ENCODE results near the gene STK11. TPM values are rescaled to one million over a fixed set of nuclear protein-coding genes. Genes with fewer than 3 reads are reported as not detected.

STK11 gene
- total RNA-seq, 4 donors from 2014 or later = 52.2 to 95.7 (median 73.2) TPM

- H3K4me1 ChIP-seq = peaks cover 25 to 38% (median 33%) of the 10 kb centered on the region in 4 donors
Observed at GRCh38 chr19:1224047-1224825, 18.7 kb downstream of the STK11 start.

GRCh38 chr19:1224847-1225246 lies 19.3 kb downstream of the STK11 start:
- no peaks in the 10 kb centered on the region for H3K9me3 ChIP-seq
- TF ChIP-seq EP300 (IDR thresholded peaks at IDR 0.05) (no peak), POLR2AphosphoS5 (IDR thresholded peaks at IDR 0.05) (no peak), POLR2A (IDR thresholded peaks at IDR 0.05; ENCODE audit: low read depth) (no peak)
- TF ChIP-seq, protein P1, sequence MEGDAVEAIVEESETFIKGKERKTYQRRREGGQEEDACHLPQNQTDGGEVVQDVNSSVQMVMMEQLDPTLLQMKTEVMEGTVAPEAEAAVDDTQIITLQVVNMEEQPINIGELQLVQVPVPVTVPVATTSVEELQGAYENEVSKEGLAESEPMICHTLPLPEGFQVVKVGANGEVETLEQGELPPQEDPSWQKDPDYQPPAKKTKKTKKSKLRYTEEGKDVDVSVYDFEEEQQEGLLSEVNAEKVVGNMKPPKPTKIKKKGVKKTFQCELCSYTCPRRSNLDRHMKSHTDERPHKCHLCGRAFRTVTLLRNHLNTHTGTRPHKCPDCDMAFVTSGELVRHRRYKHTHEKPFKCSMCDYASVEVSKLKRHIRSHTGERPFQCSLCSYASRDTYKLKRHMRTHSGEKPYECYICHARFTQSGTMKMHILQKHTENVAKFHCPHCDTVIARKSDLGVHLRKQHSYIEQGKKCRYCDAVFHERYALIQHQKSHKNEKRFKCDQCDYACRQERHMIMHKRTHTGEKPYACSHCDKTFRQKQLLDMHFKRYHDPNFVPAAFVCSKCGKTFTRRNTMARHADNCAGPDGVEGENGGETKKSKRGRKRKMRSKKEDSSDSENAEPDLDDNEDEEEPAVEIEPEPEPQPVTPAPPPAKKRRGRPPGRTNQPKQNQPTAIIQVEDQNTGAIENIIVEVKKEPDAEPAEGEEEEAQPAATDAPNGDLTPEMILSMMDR (IDR thresholded peaks at IDR 0.05) = no peak
- WGBS = 93% methylated on average over 6 of the region's 16 CpGs
- peaks cover 23 to 34% (median 31%) of the 10 kb centered on the region in 4 donors for H3K4me1 ChIP-seq
- H3K36me3 ChIP-seq = peaks cover 30 to 88% (median 85%) of the 10 kb centered on the region in 4 donors
- H3K27ac ChIP-seq (replicated peaks in 1 of 4) = no peak overlapping the region
- no peak for DNase-seq (ENCODE audit: extremely low spot score)
- H3K4me3 ChIP-seq = no peak overlapping the region
- H3K27me3 ChIP-seq = no peaks in the 10 kb centered on the region
- intact Hi-C loops (cut with DNase I) = no loop called here

More at GRCh38 chr19:1224047-1224825, 18.7 kb downstream of the STK11 start:
- Histone ChIP-seq H3K36me3 (peaks cover 30 to 90% (median 88%) of the 10 kb centered on the region in 4 donors), H3K27me3 (no peaks in the 10 kb centered on the region), H3K9me3 (no peaks in the 10 kb centered on the region), H3K27ac (replicated peaks in 1 of 4) (no peak overlapping the region), H3K4me3 (no peak overlapping the region)
- no peak for TF ChIP-seq POLR2A (IDR thresholded peaks at IDR 0.05; ENCODE audit: low read depth)
- no peak for TF ChIP-seq EP300 (IDR thresholded peaks at IDR 0.05)
- TF ChIP-seq POLR2AphosphoS5 (IDR thresholded peaks at IDR 0.05) = no peak
- TF ChIP-seq, protein P1 (IDR thresholded peaks at IDR 0.05) = no peak
- intact Hi-C loops (cut with DNase I) = no loop called here
- WGBS = 97% methylated on average over 5 of the region's 16 CpGs
- no peak for DNase-seq (ENCODE audit: extremely low spot score)

DNA sequence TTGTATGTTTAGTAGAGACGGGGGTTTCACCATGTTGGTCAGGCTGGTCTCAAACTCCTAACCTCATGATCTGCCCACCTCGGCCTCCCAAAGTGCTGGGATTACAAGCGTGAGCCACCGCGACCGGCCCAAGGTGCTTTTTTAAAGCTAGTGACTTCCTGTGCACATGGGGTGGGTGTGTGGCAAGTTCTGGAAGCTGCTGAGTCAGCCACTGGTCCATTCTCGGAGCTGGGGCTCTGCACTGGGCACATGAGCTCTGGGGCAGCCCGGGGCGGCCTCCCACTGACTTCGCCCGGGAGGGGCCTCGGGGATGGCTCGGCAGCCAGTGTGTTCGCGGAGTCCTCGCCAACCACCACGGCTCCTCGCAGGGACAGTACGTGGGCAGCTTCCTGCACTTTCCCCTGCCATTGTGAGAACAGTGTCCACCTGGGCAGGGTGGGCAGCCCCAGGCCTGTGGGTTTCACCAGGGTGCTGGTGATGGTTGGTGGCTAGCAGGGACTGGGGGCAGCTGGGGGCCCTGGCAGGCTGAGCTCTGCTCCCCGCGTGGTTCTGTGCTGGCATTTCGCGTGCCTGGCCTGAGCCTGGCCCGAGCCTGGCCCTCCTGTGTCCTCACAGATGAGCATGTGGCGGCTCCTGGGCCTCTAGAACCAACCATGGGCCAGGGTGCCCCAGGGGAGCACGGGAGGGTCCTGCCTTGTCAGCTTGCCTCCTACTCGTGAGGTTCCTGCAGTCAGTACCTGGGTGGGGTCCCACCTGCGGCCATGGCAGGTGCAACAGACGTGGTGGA lies 20.1 kb downstream of the STK11 start:
- no peak for DNase-seq (ENCODE audit: extremely low spot score)
- H3K4me3 ChIP-seq = no peak overlapping the region
- H3K36me3 ChIP-seq = peaks cover 30 to 80% (median 77%) of the 10 kb centered on the region in 4 donors
- no peak overlapping the region for H3K27ac ChIP-seq (replicated peaks in 1 of 4)
- peaks cover 20 to 32% (median 30%) of the 10 kb centered on the region in 4 donors for H3K4me1 ChIP-seq
- H3K27me3 ChIP-seq = no peaks in the 10 kb centered on the region
- 84% methylated on average over 21 of the region's 29 CpGs for WGBS
- H3K9me3 ChIP-seq = no peaks in the 10 kb centered on the region
- intact Hi-C loops (cut with DNase I) = no loop called here
- TF ChIP-seq POLR2A (IDR thresholded peaks at IDR 0.05; ENCODE audit: low read depth) = no peak
- no peak for TF ChIP-seq EP300 (IDR thresholded peaks at IDR 0.05)
- no peak for TF ChIP-seq POLR2AphosphoS5 (IDR thresholded peaks at IDR 0.05)
- TF ChIP-seq, protein P1 (IDR thresholded peaks at IDR 0.05) = no peak

DNA sequence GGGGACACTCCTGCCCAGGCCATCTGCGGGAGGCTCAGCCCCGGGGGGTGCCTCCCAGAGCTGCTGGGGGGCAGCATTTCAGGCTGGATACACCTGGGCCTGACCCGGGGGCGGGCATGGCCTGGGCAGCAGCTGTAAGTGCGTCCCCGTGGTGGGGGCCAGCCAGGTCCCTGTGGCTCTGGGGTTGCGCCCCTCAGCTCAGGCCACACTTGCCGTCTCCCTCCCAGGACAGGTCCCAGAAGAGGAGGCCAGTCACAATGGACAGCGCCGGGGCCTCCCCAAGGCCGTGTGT lies 20.6 kb downstream of the STK11 start:
- Histone ChIP-seq H3K27me3 (no peaks in the 10 kb centered on the region), H3K36me3 (peaks cover 30 to 74% (median 72%) of the 10 kb centered on the region in 4 donors), H3K9me3 (no peaks in the 10 kb centered on the region), H3K4me3 (no peak overlapping the region), H3K27ac (replicated peaks in 1 of 4) (no peak overlapping the region), H3K4me1 (peaks cover 14 to 27% (median 25%) of the 10 kb centered on the region in 4 donors)
- no peak for DNase-seq (ENCODE audit: extremely low spot score)
- intact Hi-C loops (cut with DNase I) = no loop called here
- TF ChIP-seq POLR2A (IDR thresholded peaks at IDR 0.05; ENCODE audit: low read depth) (no peak), EP300 (IDR thresholded peaks at IDR 0.05) (no peak), POLR2AphosphoS5 (IDR thresholded peaks at IDR 0.05) (no peak)
- TF ChIP-seq, protein P1 (IDR thresholded peaks at IDR 0.05) = no peak
- WGBS = 100% methylated on average over 2 of the region's 11 CpGs
